HEK293 (cell line): Measurements from ENCODE around the gene DMAC2.

ENCODE experiments used
- CTCF ChIP-seq: fragments of 450-650 bp; formaldehyde crosslinking; IDR thresholded peaks from 2 replicates; pipeline ENCODE4 v1.5.1; 2016; ENCODE audit warnings: missing biosample characterization, missing genetic modification characterization
- GLI2 ChIP-seq: fragments of 450-650 bp; formaldehyde crosslinking; IDR thresholded peaks from 2 replicates; pipeline ENCODE4; 2017; ENCODE audit warnings: missing biosample characterization, missing genetic modification characterization, low read depth, borderline replicate concordance
- SETDB1 ChIP-seq: IDR thresholded peaks from one replicate; pipeline ENCODE4 v1.6.1; 2017; ENCODE audit warnings: mild to moderate bottlenecking, low read length, moderate library complexity, mixed read lengths; ENCODE audit not compliant: insufficient read length
- ZNF274 ChIP-seq, 2 experiments: fragments of 200-500 bp in 1 of 2; fragments of 450-650 bp in 1 of 2; sonication (Bioruptor generic) in 1 of 2; formaldehyde crosslinking in 1 of 2; IDR thresholded peaks; 2 replicates each; pipeline versions ENCODE4 v1.5.1 to v1.6.1; 2014 to 2016; ENCODE audit warnings: borderline replicate concordance in 1 of 2, inconsistent platforms in 1 of 2, low read length in 1 of 2, missing biosample characterization in 1 of 2, missing genetic modification characterization in 1 of 2
- ZNF501 ChIP-seq: fragments of 450-650 bp; formaldehyde crosslinking; IDR thresholded peaks from 2 replicates; pipeline ENCODE4 v1.5.1; 2016; ENCODE audit warnings: missing biosample characterization, missing genetic modification characterization

GRCh38 chr19:41449865-41450178, 10.1 kb upstream of the DMAC2 start:
- no peak for TF ChIP-seq ZNF501 (tag by site-specific recombination)
- no peak for TF ChIP-seq CTCF
- TF ChIP-seq GLI2 (tag by site-specific recombination): no peak
- no peak for TF ChIP-seq ZNF274 (IDR thresholded peaks at IDR 0.05; ENCODE audit: low read length)
- TF ChIP-seq ZNF274 (tag by site-specific recombination; IDR thresholded peaks at IDR 0.05; ENCODE audit: borderline replicate concordance): no peak
- no peak for TF ChIP-seq SETDB1
